IMR-90 (cell line): ENCODE data around the gene PPHLN1. TPM values are rescaled to one million over a fixed set of nuclear protein-coding genes. Genes with fewer than 3 reads are reported as not detected.

Experiments used
- ATAC-seq: fragments of 200-7000 bp; cut with Tn5 transposase; 2 replicates; pipeline ENCODE4 v1.9.1; 2020; ENCODE audit warnings: low read depth, mild to moderate bottlenecking, moderate library complexity
- BruUV-seq: library from RNA; stranded (reverse); fragments of 400-500 nt; replicated peaks from 2 replicates; lab custom pipeline; 2021; lab: Mats Ljungman, UMichigan
- CTCF ChIA-PET: fragments of 300-600 bp; formaldehyde crosslinking; extraction: SDS; loops from one replicate; lab custom pipeline; 2021; ENCODE audit warnings: antibody characterized with exemption; lab: Yijun Ruan, JAX
- POLR2A ChIA-PET: fragments of 300-600 bp; sonication (Branson Sonifier 250); formaldehyde crosslinking; loops from one replicate; lab custom pipeline; 2022; ENCODE audit warnings: antibody characterized with exemption; ENCODE audit not compliant: unreplicated experiment; lab: Charles Lee
- DNase-seq: peaks from one replicate; pipeline ENCODE4 v3.0.0; 2013
- H2AFZ ChIP-seq: replicated peaks from 2 replicates; pipeline ENCODE3; 2013; ENCODE audit warnings: low read length, mild to moderate bottlenecking; ENCODE audit not compliant: poor library complexity
- H2AK5ac ChIP-seq: 2 replicates; pipeline ENCODE4 v1.6.1; 2013; ENCODE audit warnings: low read depth, low read length, inconsistent platforms
- H2AK9ac ChIP-seq: replicated peaks from 2 replicates; pipeline ENCODE3; 2013; ENCODE audit warnings: mild to moderate bottlenecking, low read depth, low read length, moderate library complexity; ENCODE audit not compliant: poor library complexity
- H2BK120ac ChIP-seq: 2 replicates; pipeline ENCODE4 v1.6.1; 2013; ENCODE audit warnings: low read depth, low read length, inconsistent platforms
- H2BK15ac ChIP-seq: 3 replicates; pipeline ENCODE4 v1.6.1; 2013; ENCODE audit warnings: low read depth, low read length, inconsistent platforms
- H2BK20ac ChIP-seq: 2 replicates; pipeline ENCODE4 v1.6.1; 2013; ENCODE audit warnings: low read depth, mild to moderate bottlenecking, inconsistent platforms, low read length, moderate library complexity
- H2BK5ac ChIP-seq: 2 replicates; pipeline ENCODE4 v1.6.1; 2013; ENCODE audit warnings: mild to moderate bottlenecking, low read depth, low read length, inconsistent platforms; ENCODE audit not compliant: poor library complexity, severe bottlenecking
- H3K14ac ChIP-seq: replicated peaks from 2 replicates; pipeline ENCODE4 v1.6.1; 2013; ENCODE audit warnings: low read depth, low read length, inconsistent platforms
- H3K18ac ChIP-seq: 2 replicates; pipeline ENCODE4 v1.6.1; 2013; ENCODE audit warnings: low read depth, low read length, control low read depth
- H3K23ac ChIP-seq: 2 replicates; pipeline ENCODE4 v1.6.1; 2013; ENCODE audit warnings: low read depth, low read length, inconsistent platforms
- H3K27ac ChIP-seq: 2 replicates; pipeline ENCODE4 v1.5.1; 2013; ENCODE audit warnings: mild to moderate bottlenecking, control low read depth, low read length; ENCODE audit not compliant: insufficient read depth
- H3K27me3 ChIP-seq: 2 replicates; pipeline ENCODE4 v1.6.1; 2013; ENCODE audit warnings: low read length; ENCODE audit not compliant: control insufficient read depth, insufficient read depth
- H3K36me3 ChIP-seq: 2 replicates; pipeline ENCODE4 v1.6.1; 2013; ENCODE audit warnings: low read length, mixed read lengths; ENCODE audit not compliant: control insufficient read depth, insufficient read depth
- H3K4ac ChIP-seq: 2 replicates; pipeline ENCODE4 v1.6.1; 2013; ENCODE audit warnings: low read depth, low read length, inconsistent platforms
- H3K4me1 ChIP-seq: 2 replicates; pipeline ENCODE4 v1.6.1; 2013; ENCODE audit warnings: low read length, mixed read lengths; ENCODE audit not compliant: control insufficient read depth, insufficient read depth
- H3K4me2 ChIP-seq: 2 replicates; pipeline ENCODE4 v1.6.1; 2013; ENCODE audit warnings: low read depth, mild to moderate bottlenecking, control low read depth, low read length, moderate library complexity
- H3K4me3 ChIP-seq: 2 replicates; pipeline ENCODE4 v1.5.1; 2013; ENCODE audit warnings: low read depth, mild to moderate bottlenecking, control low read depth, low read length, moderate library complexity; ENCODE audit not compliant: insufficient read depth
- H3K56ac ChIP-seq: 2 replicates; pipeline ENCODE4 v1.6.1; 2013; ENCODE audit warnings: low read length, inconsistent platforms; ENCODE audit not compliant: insufficient read depth; ENCODE audit errors: extremely low read depth
- H3K79me1 ChIP-seq, 2 experiments: 2 replicates each; pipeline ENCODE4 v1.6.1; 2013; ENCODE audit warnings: low read length in 2 of 2, inconsistent platforms in 1 of 2, low read depth in 1 of 2
- H3K9ac ChIP-seq: 2 replicates; pipeline ENCODE4 v1.6.1; 2013; ENCODE audit warnings: low read depth, low read length, control low read depth
- H3K9me1 ChIP-seq: 2 replicates; pipeline ENCODE4 v1.6.1; 2013; ENCODE audit warnings: low read length, inconsistent platforms; ENCODE audit not compliant: insufficient read depth
- H3K9me3 ChIP-seq: 2 replicates; pipeline ENCODE4 v1.6.1; 2013; ENCODE audit warnings: low read length; ENCODE audit not compliant: control insufficient read depth, insufficient read depth
- H4K20me1 ChIP-seq: 2 replicates; pipeline ENCODE4 v1.6.1; 2013; ENCODE audit warnings: low read length, inconsistent platforms; ENCODE audit not compliant: insufficient read depth
- H4K5ac ChIP-seq: 2 replicates; pipeline ENCODE4 v1.6.1; 2013; ENCODE audit warnings: mild to moderate bottlenecking, low read depth, low read length, control low read depth
- H4K8ac ChIP-seq, 2 experiments: 2 replicates each; pipeline ENCODE4 v1.6.1; 2013; ENCODE audit warnings: low read depth in 2 of 2, low read length in 2 of 2, control low read depth in 1 of 2, inconsistent platforms in 1 of 2
- H4K91ac ChIP-seq: 2 replicates; pipeline ENCODE4 v1.6.1; 2013; ENCODE audit warnings: low read depth, low read length, inconsistent platforms; ENCODE audit not compliant: insufficient read depth
- BHLHE40 ChIP-seq: fragments of 150-350 bp; IDR thresholded peaks from 2 replicates; pipeline ENCODE4 v1.6.1; 2016; ENCODE audit warnings: mild to moderate bottlenecking, low read depth, low read length
- CEBPB ChIP-seq: IDR thresholded peaks from 2 replicates; pipeline ENCODE4 v1.6.1; 2012; ENCODE audit warnings: low read depth, low read length, improper control_type of control experiment
- ELK1 ChIP-seq: fragments of 150-350 bp; IDR thresholded peaks from 2 replicates; pipeline ENCODE4 v1.6.1; 2016; ENCODE audit warnings: low read depth, mild to moderate bottlenecking, low read length, moderate library complexity, borderline replicate concordance
- FOS ChIP-seq: fragments of 150-350 bp; IDR thresholded peaks from 2 replicates; pipeline ENCODE4 v1.6.1; 2016; ENCODE audit warnings: low read depth, low read length
- MAFK ChIP-seq: IDR thresholded peaks from 2 replicates; pipeline ENCODE4 v1.6.1; 2012; ENCODE audit warnings: low read depth, low read length, improper control_type of control experiment
- MAZ ChIP-seq: IDR thresholded peaks from 2 replicates; pipeline ENCODE4 v1.6.1; 2012; ENCODE audit warnings: low read depth, mild to moderate bottlenecking, low read length, improper control_type of control experiment, moderate library complexity, borderline replicate concordance
- MXI1 ChIP-seq: IDR thresholded peaks from 2 replicates; pipeline ENCODE4 v1.6.1; 2012; ENCODE audit warnings: low read depth, mild to moderate bottlenecking, low read length, moderate library complexity, borderline replicate concordance
- NFE2L2 ChIP-seq: fragments of 150-350 bp; IDR thresholded peaks from 2 replicates; pipeline ENCODE4 v1.6.1; 2016; ENCODE audit warnings: low read depth, mild to moderate bottlenecking, low read length
- POLR2A ChIP-seq: IDR thresholded peaks from 2 replicates; pipeline ENCODE4 v1.6.1; 2012; ENCODE audit warnings: mild to moderate bottlenecking, low read depth, low read length
- RCOR1 ChIP-seq: IDR thresholded peaks from 2 replicates; pipeline ENCODE4 v1.6.1; 2012; ENCODE audit warnings: mild to moderate bottlenecking, low read length, improper control_type of control experiment; ENCODE audit not compliant: insufficient replicate concordance
- RFX5 ChIP-seq: IDR thresholded peaks from 2 replicates; pipeline ENCODE4 v1.8.0; 2012; ENCODE audit warnings: low read depth, mild to moderate bottlenecking, low read length, moderate library complexity
- USF2 ChIP-seq: fragments of 150-350 bp; IDR thresholded peaks from 2 replicates; pipeline ENCODE4 v1.6.1; 2017; ENCODE audit warnings: mild to moderate bottlenecking, antibody characterized with exemption, low read length, low read depth
- WGBS, 2 experiments: methylation state at CpG; one replicate each; pipeline versions ENCODE4 v1.1.5 to v1.1.7; 2013; ENCODE audit warnings: missing lambda C conversion rate in 2 of 2; ENCODE audit not compliant: insufficient read length in 1 of 2; ENCODE audit errors: extremely low coverage in 2 of 2; 5-methylcytosine and 5-hydroxymethylcytosine counted together
- dilution Hi-C: fragments of 300-500 bp; cut with HindIII; formaldehyde crosslinking; loops from one replicate; pipeline ENCODE4 v1.14.3; 2018; ENCODE audit warnings: low sequenced_read_pairs; ENCODE audit not compliant: unreplicated experiment
- in situ Hi-C: fragments of 300-500 bp; cut with MboI; formaldehyde crosslinking; loops from 3 replicates; pipeline ENCODE4 v1.14.3; 2019; ENCODE audit warnings: low sequenced_read_pairs, inconsistent platforms, mixed read lengths
- intact Hi-C: fragments of 100-400 bp; cut with micrococcal nuclease; formaldehyde crosslinking; loops from 2 replicates; pipeline ENCODE4 v1.10.0; 2022
- polyA plus RNA-seq, 3 experiments: library from polyadenylated mRNA; depleted of rRNA; stranded (reverse); fragments of >200 nt; gene quantifications; 2 replicates each; pipeline ENCODE4 v1.2.3, GENCODE V29; 2012; ENCODE audit warnings: low replicate concordance in 1 of 3
- total RNA-seq: library from RNA; depleted of rRNA; stranded (reverse); fragments of >200 nt; gene quantifications from 2 replicates; pipeline ENCODE4 v1.2.3, GENCODE V29; 2012
- TF ChIP-seq, protein P1 (sequence below): conservative IDR thresholded peaks from 2 replicates; pipeline ENCODE4 v1.5.1; 2012; ENCODE audit warnings: mild to moderate bottlenecking, low read depth, low read length, improper control_type of control experiment

PPHLN1 gene
- total and polyA plus RNA-seq, 2 of the 4 experiments (the other 2 are of a cell fraction) = 50.7 to 54.3 TPM

GRCh38 chr12:42306297-42306696 is 19.7 kb upstream of the PPHLN1 start:
- dilution Hi-C loops = no loop called here
- intact Hi-C loops = no loop called here

More at GRCh38 chr12:42306297-42306696, 19.7 kb upstream of the PPHLN1 start:
- no peak overlapping the region for H3K4me3 ChIP-seq
- H3K18ac ChIP-seq = no peak overlapping the region
- DNase-seq (no peak), ATAC-seq (no peak)
- H2AK9ac ChIP-seq = no peak overlapping the region
- no peaks in the 10 kb centered on the region for H3K9me1 ChIP-seq
- no peak overlapping the region for H4K8ac ChIP-seq
- ChIA-PET POLR2A (no interaction called here), CTCF (interaction anchor here (0.6 kb wide), 1 partner anchor 75 kb away, joined by 3 read pairs; no protein-coding TSS in a partner anchor)
- no peak overlapping the region for H2BK5ac ChIP-seq
- no peak overlapping the region for H3K23ac ChIP-seq
- H3K36me3 ChIP-seq = no peaks in the 10 kb centered on the region
- TF ChIP-seq, protein P1, sequence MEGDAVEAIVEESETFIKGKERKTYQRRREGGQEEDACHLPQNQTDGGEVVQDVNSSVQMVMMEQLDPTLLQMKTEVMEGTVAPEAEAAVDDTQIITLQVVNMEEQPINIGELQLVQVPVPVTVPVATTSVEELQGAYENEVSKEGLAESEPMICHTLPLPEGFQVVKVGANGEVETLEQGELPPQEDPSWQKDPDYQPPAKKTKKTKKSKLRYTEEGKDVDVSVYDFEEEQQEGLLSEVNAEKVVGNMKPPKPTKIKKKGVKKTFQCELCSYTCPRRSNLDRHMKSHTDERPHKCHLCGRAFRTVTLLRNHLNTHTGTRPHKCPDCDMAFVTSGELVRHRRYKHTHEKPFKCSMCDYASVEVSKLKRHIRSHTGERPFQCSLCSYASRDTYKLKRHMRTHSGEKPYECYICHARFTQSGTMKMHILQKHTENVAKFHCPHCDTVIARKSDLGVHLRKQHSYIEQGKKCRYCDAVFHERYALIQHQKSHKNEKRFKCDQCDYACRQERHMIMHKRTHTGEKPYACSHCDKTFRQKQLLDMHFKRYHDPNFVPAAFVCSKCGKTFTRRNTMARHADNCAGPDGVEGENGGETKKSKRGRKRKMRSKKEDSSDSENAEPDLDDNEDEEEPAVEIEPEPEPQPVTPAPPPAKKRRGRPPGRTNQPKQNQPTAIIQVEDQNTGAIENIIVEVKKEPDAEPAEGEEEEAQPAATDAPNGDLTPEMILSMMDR = no peak
- no peak for TF ChIP-seq USF2
- TF ChIP-seq RCOR1 = no peak
- TF ChIP-seq NFE2L2 = no peak
- no peak for TF ChIP-seq ELK1
- TF ChIP-seq MAZ = no peak
- no peak for TF ChIP-seq CEBPB
- no peak for TF ChIP-seq POLR2A
- TF ChIP-seq FOS = no peak
- no peak for TF ChIP-seq RFX5
- TF ChIP-seq MXI1 = no peak
- TF ChIP-seq MAFK = no peak
- TF ChIP-seq BHLHE40 = no peak
- WGBS, 2 experiments = no CpG with 5 or more reads among the region's 3 CpGs
- no peaks in the 10 kb centered on the region for H3K79me1 ChIP-seq
- no peaks in the 10 kb centered on the region for H3K27me3 ChIP-seq
- in situ Hi-C loops = no loop called here
- no peaks in the 10 kb centered on the region for H4K20me1 ChIP-seq
- no peak overlapping the region for H2BK120ac ChIP-seq
- no peak overlapping the region for H3K56ac ChIP-seq
- no peaks in the 10 kb centered on the region for H3K4me1 ChIP-seq
- H3K27ac ChIP-seq = no peak overlapping the region
- no peak overlapping the region for H4K5ac ChIP-seq
- no peak overlapping the region for H4K91ac ChIP-seq
- no peak overlapping the region for H2BK15ac ChIP-seq
- H3K14ac ChIP-seq = no peak overlapping the region
- H3K9ac ChIP-seq = no peak overlapping the region
- no peak overlapping the region for H3K4me2 ChIP-seq
- no peak overlapping the region for H2BK20ac ChIP-seq
- H3K9me3 ChIP-seq = no peaks in the 10 kb centered on the region
- H2AK5ac ChIP-seq = no peak overlapping the region
- H2AFZ ChIP-seq = no peak overlapping the region
- BruUV-seq = no TSS peak
- no peak overlapping the region for H3K4ac ChIP-seq
